Ureter (tissue), 1 donor: Measurements from ENCODE around the gene EEF1G. TPM values are rescaled to one million over a fixed set of nuclear protein-coding genes. Genes with fewer than 3 reads are reported as not detected.
"Not testable (repeated sequence)": the region's sequence is repeated elsewhere in the genome, so short reads cannot be mapped to it uniquely, and the experiment has no call there.

Source experiments
- DNase-seq: peaks from one replicate; pipeline ENCODE4 v3.0.0-alpha.2; 2020; ENCODE audit warnings: low spot score
- total RNA-seq: library from RNA; stranded (reverse); gene quantifications from one replicate; pipeline ENCODE4 v1.2.4, GENCODE V29; 2023
- donor health status: DM: yes; HTN: yes; CAD: no.

Gene EEF1G
- total RNA-seq: 1,627 TPM

GRCh38 chr11:62573592-62574362, at the start of gene EEF1G:
Gene EEF1G, minus strand, starts transcription at chr11:62573891. Its CDS starts 49 bp downstream, at chr11:62573842.
- peak; percentile 99 for DNase-seq

DNA sequence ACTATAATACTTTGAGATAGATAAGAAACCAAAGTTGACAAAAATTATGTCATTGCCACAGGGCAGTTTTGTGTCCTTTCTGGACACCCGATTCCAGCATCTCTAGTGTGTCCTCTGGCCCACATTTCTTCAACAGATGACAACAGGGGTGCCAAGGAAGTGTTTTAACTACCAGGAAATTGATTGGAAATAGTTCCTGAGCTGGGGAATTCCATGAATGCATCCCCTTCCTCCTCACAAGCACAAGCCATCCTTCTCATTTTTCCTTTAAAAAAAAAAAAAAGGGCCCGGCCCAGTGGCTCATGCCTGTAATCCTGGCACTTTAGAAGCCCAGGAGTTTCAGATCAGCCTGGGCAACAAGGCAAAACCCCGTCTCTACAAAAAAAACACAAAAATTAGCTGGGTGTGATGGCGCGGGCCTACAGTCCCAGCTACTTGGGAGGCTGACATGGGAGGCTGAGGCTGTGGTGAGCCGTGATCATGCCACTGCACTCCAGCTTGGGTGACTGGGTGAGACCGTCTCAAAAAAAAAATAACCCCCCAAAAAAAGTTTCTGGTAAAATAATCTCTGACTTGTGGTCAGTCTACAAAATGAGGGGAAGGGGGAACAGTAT, 48.9 kb upstream of the EEF1G start:
- DNase-seq: no peak

DNA sequence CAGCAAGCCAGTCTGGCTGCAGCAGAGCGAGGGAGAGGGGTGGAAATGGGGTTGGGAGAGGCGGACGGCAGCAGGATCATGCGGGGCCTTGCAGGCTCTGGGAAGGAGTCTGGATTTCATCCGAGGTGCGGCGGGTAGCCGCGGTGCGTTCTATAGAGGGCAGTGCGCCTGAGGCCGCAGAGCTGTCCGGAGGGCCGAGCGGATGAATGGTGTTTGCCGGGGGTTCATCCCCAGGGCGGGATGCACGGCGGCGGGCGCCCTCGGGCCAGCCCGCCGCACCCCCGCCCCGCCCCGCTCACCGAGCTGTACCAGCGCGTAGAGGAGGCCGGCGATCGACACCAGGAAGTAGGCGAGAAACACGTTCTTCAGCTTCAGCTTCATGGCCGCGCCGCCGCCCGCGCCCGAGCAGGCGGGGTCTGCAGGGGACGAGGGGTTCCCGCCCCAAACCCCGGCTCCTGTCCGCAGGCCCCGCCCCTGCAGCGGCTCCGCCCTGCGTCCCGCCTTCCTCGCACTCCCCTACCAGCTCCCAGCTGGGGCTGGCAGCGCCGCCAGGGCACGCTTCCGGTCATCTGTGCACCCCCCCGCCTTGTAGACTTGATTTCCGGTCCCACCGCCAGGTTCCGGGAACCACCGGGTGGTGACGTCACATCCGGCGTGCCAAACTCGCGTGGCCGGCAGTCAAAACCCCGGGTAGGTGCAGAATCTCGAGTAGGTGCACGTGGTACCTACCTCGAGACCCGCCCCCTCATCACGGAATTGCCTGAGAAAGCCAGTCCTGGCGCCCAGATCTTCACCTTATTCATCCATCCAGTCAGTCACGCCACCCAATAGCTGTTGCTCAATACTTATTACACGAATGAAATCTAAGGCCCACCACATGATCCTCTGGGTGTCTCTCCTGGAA, 48.1 kb upstream of the EEF1G start, which contains the start of gene B3GAT3:
TSS of gene B3GAT3 (minus strand) at position 420 of the 904 bp plus-strand sequence. CDS start at position 381, 39 bp downstream.
- peak; percentile 99 for DNase-seq

DNA sequence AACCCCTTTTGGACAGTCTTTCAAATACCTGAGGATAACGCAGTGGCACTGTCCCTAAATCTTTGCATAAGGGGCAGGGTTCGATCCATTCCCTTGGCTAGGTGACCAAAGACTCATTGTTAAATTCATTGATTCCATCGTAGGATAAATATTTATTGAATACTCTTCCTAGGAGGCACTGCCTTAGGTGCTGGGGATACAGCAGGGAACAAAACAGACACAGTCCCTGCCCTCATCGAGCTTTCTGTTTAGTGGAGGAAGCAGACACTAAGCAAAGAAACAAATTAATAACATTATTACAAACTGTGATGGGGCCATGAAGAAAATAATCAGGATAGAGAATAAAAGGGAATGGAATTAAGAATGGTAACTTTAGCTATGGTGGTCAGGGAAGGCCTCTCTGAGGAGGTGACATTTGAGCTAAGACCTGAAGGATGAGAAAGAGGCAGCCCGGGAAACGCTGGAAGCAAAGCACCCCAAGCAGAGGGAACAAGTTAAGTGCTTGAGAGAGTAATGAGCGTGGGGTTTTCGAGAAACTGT, 47.4 kb upstream of the EEF1G start:
- DNase-seq: no peak

DNA sequence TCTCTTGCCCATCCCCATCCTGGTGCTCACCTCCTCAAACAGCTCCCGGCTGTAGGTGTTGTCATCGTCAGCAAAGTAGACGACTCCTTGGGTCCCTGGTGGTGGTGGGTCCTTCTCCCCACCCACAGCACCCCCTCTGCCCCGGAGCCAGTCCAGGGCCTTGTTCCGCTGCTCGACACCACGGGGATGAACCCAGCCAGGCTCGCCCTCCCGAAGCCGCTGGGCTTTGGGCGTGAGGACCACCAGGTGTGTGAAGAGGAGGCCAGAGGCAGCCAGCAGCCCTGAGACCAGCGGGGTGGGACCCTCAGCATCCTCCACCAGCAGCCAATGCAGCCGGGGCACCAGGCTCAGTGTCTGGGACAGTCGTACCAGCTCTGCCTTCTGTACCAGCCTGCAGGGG, 43.3 kb upstream of the EEF1G start:
- not testable (repeated sequence) for DNase-seq

GRCh38 chr11:62615521-62615920, 41.8 kb upstream of the EEF1G start:
- DNase-seq: no peak

DNA sequence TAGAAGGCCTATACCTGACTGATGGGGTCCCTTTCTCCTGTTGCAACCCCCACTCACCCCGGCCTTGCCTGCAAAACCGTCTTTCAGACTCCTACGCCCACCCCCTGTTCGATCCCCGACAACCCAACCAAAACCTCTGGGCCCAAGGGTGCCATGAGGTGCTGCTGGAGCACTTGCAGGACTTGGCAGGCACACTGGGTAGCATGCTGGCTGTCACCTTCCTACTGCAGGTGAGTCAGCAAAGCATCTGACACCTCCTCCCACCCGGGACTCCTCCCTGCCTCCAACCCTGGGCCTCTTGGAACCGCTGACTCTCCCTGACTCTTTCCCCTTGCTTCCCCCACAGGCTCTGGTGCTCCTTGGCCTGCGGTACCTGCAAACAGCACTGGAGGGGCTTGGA, 40.6 kb upstream of the EEF1G start:
- DNase-seq: no peak

DNA sequence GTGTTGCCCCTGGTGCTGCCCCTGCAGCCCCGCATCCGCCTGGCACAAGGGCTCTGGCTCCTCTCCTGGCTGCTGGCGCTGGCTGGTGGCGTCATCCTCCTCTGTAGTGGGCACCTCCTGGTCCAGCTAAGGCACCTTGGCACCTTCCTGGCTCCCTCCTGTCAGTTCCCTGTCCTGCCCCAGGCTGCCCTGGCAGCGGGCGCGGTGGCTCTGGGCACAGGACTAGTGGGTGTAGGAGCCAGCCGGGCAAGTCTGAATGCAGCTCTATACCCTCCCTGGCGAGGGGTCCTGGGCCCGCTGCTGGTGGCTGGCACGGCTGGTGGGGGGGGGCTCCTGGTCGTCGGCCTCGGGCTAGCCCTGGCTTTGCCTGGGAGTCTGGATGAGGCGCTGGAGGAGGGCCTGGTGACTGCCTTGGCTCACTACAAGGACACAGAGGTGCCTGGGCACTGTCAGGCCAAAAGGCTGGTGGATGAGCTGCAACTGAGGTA, 39.6 kb upstream of the EEF1G start:
- no peak for DNase-seq

DNA sequence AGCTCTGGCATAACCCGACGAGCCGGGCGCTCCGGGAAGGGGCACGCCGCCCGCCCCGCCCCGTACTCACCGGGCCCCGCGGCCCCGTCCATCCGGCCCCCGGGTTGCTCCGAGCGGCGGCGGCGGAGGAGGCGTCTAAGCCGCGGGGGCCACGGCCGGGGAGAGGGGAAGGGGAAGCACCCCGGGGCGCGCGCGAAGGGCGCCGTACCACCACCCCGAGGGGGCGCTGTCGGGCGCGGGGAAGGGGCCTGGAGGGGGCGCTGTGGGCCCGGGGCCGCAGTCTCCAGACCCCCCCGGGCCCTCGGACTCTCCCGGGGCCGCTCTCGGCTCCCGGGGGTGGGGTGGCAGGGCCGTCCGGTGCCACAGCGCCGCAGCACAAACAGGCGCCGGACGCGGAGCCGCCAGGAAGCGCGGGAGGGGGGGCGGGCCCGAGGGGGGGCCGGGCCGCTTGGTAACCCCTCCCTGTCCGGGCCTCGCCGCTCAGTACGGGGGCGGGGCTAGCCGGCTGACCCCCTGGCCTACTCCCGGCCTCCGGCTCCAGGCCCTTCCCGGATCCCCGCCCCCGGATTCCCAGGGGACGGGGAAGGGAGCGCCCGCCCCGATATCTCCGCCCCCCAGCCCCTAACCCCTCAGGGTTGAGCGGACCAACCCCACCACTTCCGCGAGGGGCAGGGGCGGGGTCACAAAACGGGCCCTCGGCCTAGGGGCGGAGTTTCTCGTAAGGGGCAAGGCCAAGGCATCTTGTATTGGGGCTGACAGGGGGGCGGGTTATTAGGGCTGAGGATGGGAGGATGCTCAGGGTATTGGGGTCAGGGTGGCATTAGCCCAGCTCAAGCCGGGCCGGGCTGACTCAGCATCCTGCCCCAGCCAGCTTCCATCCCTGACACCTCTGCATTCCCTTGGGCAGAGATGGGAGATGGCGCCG, 38.9 kb upstream of the EEF1G start, which contains the start of the genes EML3 and ROM1:
TSS of gene EML3 (minus strand) at position 410 of the 925 bp plus-strand sequence. CDS start at position 92, 318 bp downstream.
TSS of gene ROM1 (plus strand) at position 892 of the 925 bp plus-strand sequence. CDS start at position 917, 25 bp downstream.
- DNase-seq: peak; percentile 94

- DNase-seq: peak; percentile 67
These were observed 38.1 kb upstream of the EEF1G start for GRCh38 chr11:62611705-62612365.

GRCh38 chr11:62610814-62611704, 37.4 kb upstream of the EEF1G start:
- DNase-seq: no peak

- no peak for DNase-seq
These were observed 36.7 kb upstream of the EEF1G start for GRCh38 chr11:62610403-62610802.

- no peak for DNase-seq
These were observed 35.1 kb upstream of the EEF1G start for GRCh38 chr11:62608776-62609175.

GRCh38 chr11:62607714-62608113, 34.0 kb upstream of the EEF1G start:
- no peak for DNase-seq

- no peak for DNase-seq
These were observed 32.2 kb upstream of the EEF1G start for GRCh38 chr11:62605902-62606301.

DNA sequence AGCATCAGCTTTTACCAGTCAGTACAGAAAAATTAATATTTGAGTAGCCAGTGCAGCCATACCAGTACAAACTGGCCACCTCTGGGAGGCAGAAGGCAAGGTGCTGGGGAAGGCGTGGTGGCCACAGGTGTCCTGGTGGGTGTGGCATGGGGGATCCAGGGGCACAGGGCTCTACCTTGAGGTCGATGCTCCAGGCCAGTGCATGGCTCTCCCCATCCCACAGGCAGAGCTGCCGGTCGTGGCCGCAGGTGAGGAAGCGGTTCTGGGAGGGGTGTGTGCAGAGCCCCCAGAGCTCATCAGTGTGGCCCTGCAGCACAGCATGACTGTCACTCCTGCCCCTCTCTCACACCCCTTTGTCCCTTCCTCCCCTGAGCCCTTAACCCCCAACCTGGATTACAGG, 31.8 kb upstream of the EEF1G start:
- DNase-seq: no peak

GRCh38 chr11:62604460-62605120, 30.9 kb upstream of the EEF1G start:
- DNase-seq: no peak

DNA sequence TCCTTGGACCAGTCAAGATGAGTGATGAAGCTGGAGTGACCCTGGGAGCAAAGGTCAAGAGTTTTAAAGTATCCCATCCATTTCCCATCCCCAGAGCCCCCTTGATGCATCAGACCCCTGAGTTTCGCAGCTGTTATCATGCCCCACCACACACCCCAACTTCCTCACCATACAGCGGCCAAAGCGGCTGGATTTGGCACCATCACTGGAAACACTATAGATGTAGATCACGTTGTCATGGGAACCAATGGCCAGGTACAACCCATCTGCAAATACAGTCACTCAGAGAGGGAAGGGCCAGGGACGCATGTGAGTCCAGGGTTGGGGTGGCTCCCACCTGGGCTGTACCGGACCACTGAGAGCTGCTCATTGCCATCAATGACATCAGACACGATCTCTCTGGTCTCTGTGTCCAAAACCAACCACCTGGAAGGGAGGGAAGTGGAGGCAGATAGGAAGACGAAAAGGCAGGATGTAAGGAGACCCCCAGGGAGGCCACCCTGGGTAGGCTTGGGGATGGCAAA, 30.1 kb upstream of the EEF1G start:
- DNase-seq: no peak
